HEK293 (cell line): ENCODE results near the gene FARSA.

ENCODE experiments used
- CTCF ChIA-PET: fragments of 350-600 bp; formaldehyde crosslinking; extraction: SDS; loops from one replicate; lab custom pipeline; 2021; ENCODE audit warnings: antibody characterized with exemption; lab: Yijun Ruan, JAX
- POLR2A ChIA-PET: fragments of 300-600 bp; formaldehyde crosslinking; extraction: SDS; loops from one replicate; lab custom pipeline; 2020; ENCODE audit warnings: antibody characterized with exemption, inconsistent platforms; lab: Yijun Ruan, JAX
- H3K27ac ChIP-seq: fragments of 200-500 bp; sonication (Bioruptor generic); 2 replicates; pipeline ENCODE4 v1.5.1; 2014; ENCODE audit warnings: low read depth, low read length, control low read depth, inconsistent platforms; ENCODE audit errors: extremely low read depth
- H3K36me3 ChIP-seq, 2 experiments: fragments of 200-500 bp in 1 of 2; sonication (Bioruptor generic) in 1 of 2; 1 replicate in 1 of 2; 2 replicates in 1 of 2; pipeline ENCODE4 v1.5.1; 2014 to 2017; ENCODE audit warnings: inconsistent platforms in 2 of 2, low read length in 2 of 2; ENCODE audit not compliant: control insufficient read depth in 2 of 2, insufficient read depth in 1 of 2
- H3K4me1 ChIP-seq: fragments of 200-500 bp; sonication (Bioruptor generic); 2 replicates; pipeline ENCODE4 v1.5.1; 2014; ENCODE audit warnings: mild to moderate bottlenecking, low read length, inconsistent platforms; ENCODE audit not compliant: control insufficient read depth, insufficient read depth
- H3K4me3 ChIP-seq: 2 replicates; pipeline ENCODE4 v1.5.1; 2011; ENCODE audit warnings: low read depth, mild to moderate bottlenecking, control low read depth, low read length, moderate library complexity
- H3K9me3 ChIP-seq: fragments of 200-500 bp; sonication (Bioruptor generic); 2 replicates; pipeline ENCODE4 v1.5.1; 2014; ENCODE audit warnings: low read depth, low read length, inconsistent platforms; ENCODE audit not compliant: control insufficient read depth, insufficient read depth
- EGR2 ChIP-seq: fragments of 450-650 bp; formaldehyde crosslinking; IDR thresholded peaks from 2 replicates; pipeline ENCODE4 v1.5.1; 2016; ENCODE audit warnings: low read depth, missing biosample characterization, missing genetic modification characterization
- GLIS1 ChIP-seq: fragments of 450-650 bp; formaldehyde crosslinking; IDR thresholded peaks from 2 replicates; pipeline ENCODE4 v1.5.1; 2016; ENCODE audit warnings: missing biosample characterization, missing genetic modification characterization
- HIC1 ChIP-seq: fragments of 450-650 bp; formaldehyde crosslinking; IDR thresholded peaks from 2 replicates; pipeline ENCODE4 v1.5.1; 2016; ENCODE audit warnings: missing biosample characterization, missing genetic modification characterization
- OSR2 ChIP-seq: fragments of 450-650 bp; formaldehyde crosslinking; IDR thresholded peaks from 2 replicates; pipeline ENCODE4 v1.5.1; 2016; ENCODE audit warnings: missing biosample characterization, missing genetic modification characterization
- SCRT1 ChIP-seq: fragments of 450-650 bp; formaldehyde crosslinking; IDR thresholded peaks from 2 replicates; pipeline ENCODE4 v1.5.1; 2016; ENCODE audit warnings: missing biosample characterization, missing genetic modification characterization, borderline replicate concordance
- SCRT2 ChIP-seq: fragments of 450-650 bp; formaldehyde crosslinking; IDR thresholded peaks from 2 replicates; pipeline ENCODE4 v1.5.1; 2016; ENCODE audit warnings: missing biosample characterization, missing genetic modification characterization
- ZBTB17 ChIP-seq: fragments of 450-650 bp; formaldehyde crosslinking; IDR thresholded peaks from 2 replicates; pipeline ENCODE4 v1.5.1; 2016; ENCODE audit warnings: missing biosample characterization, missing genetic modification characterization
- ZBTB49 ChIP-seq: fragments of 450-650 bp; formaldehyde crosslinking; IDR thresholded peaks from 2 replicates; pipeline ENCODE4 v1.5.1; 2016; ENCODE audit warnings: missing biosample characterization, missing genetic modification characterization, low read depth
- ZFP69B ChIP-seq: fragments of 450-650 bp; formaldehyde crosslinking; IDR thresholded peaks from 2 replicates; pipeline ENCODE4 v1.5.1; 2016; ENCODE audit warnings: missing biosample characterization, missing genetic modification characterization
- ZIC2 ChIP-seq: fragments of 450-650 bp; formaldehyde crosslinking; IDR thresholded peaks from 2 replicates; pipeline ENCODE4 v1.5.1; 2016; ENCODE audit warnings: missing biosample characterization, missing genetic modification characterization
- ZNF138 ChIP-seq: fragments of 450-650 bp; formaldehyde crosslinking; IDR thresholded peaks from 2 replicates; pipeline ENCODE4 v1.5.1; 2016; ENCODE audit warnings: missing biosample characterization, missing genetic modification characterization, borderline replicate concordance
- ZNF184 ChIP-seq: fragments of 450-650 bp; IDR thresholded peaks from 2 replicates; pipeline ENCODE4 v1.5.1; 2018; ENCODE audit warnings: missing biosample characterization, mild to moderate bottlenecking, missing genetic modification characterization
- ZNF292 ChIP-seq: fragments of 450-650 bp; formaldehyde crosslinking; IDR thresholded peaks from 2 replicates; pipeline ENCODE4 v1.5.1; 2016; ENCODE audit warnings: low read depth, missing biosample characterization, missing genetic modification characterization, borderline replicate concordance
- ZNF311 ChIP-seq: fragments of 450-650 bp; formaldehyde crosslinking; IDR thresholded peaks from 2 replicates; pipeline ENCODE4 v1.5.1; 2017; ENCODE audit warnings: missing biosample characterization, missing genetic modification characterization, borderline replicate concordance
- ZNF416 ChIP-seq: fragments of 450-650 bp; formaldehyde crosslinking; IDR thresholded peaks from 2 replicates; pipeline ENCODE4 v1.5.1; 2016; ENCODE audit warnings: missing biosample characterization, missing genetic modification characterization
- ZNF510 ChIP-seq: fragments of 450-650 bp; formaldehyde crosslinking; IDR thresholded peaks from 2 replicates; pipeline ENCODE4 v1.5.1; 2018; ENCODE audit warnings: mild to moderate bottlenecking, missing genetic modification characterization, missing biosample characterization; ENCODE audit not compliant: insufficient replicate concordance
- ZNF529 ChIP-seq: fragments of 450-650 bp; formaldehyde crosslinking; IDR thresholded peaks from 2 replicates; pipeline ENCODE4 v1.5.1; 2017; ENCODE audit warnings: missing genetic modification characterization, missing biosample characterization; ENCODE audit not compliant: insufficient replicate concordance
- ZNF558 ChIP-seq: fragments of 450-650 bp; formaldehyde crosslinking; IDR thresholded peaks from 2 replicates; pipeline ENCODE4 v1.5.1; 2016; ENCODE audit warnings: missing biosample characterization, missing genetic modification characterization
- ZNF585B ChIP-seq: fragments of 450-650 bp; formaldehyde crosslinking; IDR thresholded peaks from 2 replicates; pipeline ENCODE4 v1.5.1; 2016; ENCODE audit warnings: missing biosample characterization, missing genetic modification characterization
- ZNF600 ChIP-seq: fragments of 450-650 bp; formaldehyde crosslinking; IDR thresholded peaks from 2 replicates; pipeline ENCODE4 v1.5.1; 2016; ENCODE audit warnings: missing biosample characterization, missing genetic modification characterization
- ZNF621 ChIP-seq: fragments of 450-650 bp; formaldehyde crosslinking; IDR thresholded peaks from 2 replicates; pipeline ENCODE4 v1.5.1; 2017; ENCODE audit warnings: missing biosample characterization, missing genetic modification characterization
- ZNF654 ChIP-seq: fragments of 450-650 bp; formaldehyde crosslinking; IDR thresholded peaks from 2 replicates; pipeline ENCODE4 v1.5.1; 2016; ENCODE audit warnings: low read depth, missing biosample characterization, missing genetic modification characterization
- ZNF658 ChIP-seq: fragments of 450-650 bp; formaldehyde crosslinking; IDR thresholded peaks from 2 replicates; pipeline ENCODE4; 2016; ENCODE audit warnings: missing biosample characterization, missing genetic modification characterization
- ZNF791 ChIP-seq: fragments of 450-650 bp; formaldehyde crosslinking; IDR thresholded peaks from 2 replicates; pipeline ENCODE4 v1.5.1; 2016; ENCODE audit warnings: missing biosample characterization, missing genetic modification characterization
- ZSCAN23 ChIP-seq: fragments of 450-650 bp; formaldehyde crosslinking; IDR thresholded peaks from 2 replicates; pipeline ENCODE4 v1.5.1; 2016; ENCODE audit warnings: missing biosample characterization, missing genetic modification characterization
- ZSCAN4 ChIP-seq: fragments of 450-650 bp; formaldehyde crosslinking; IDR thresholded peaks from 2 replicates; pipeline ENCODE4 v1.5.1; 2017; ENCODE audit warnings: missing biosample characterization, missing genetic modification characterization
- TF ChIP-seq, protein P1 (sequence below): fragments of 450-650 bp; formaldehyde crosslinking; IDR thresholded peaks from 2 replicates; pipeline ENCODE4 v1.5.1; 2017; ENCODE audit warnings: missing biosample characterization, missing genetic modification characterization
- TF ChIP-seq, protein P2 (sequence below): fragments of 450-650 bp; formaldehyde crosslinking; IDR thresholded peaks from 2 replicates; pipeline ENCODE4 v1.5.1; 2016; ENCODE audit warnings: missing biosample characterization, missing genetic modification characterization, borderline replicate concordance

The FARSA gene

DNA sequence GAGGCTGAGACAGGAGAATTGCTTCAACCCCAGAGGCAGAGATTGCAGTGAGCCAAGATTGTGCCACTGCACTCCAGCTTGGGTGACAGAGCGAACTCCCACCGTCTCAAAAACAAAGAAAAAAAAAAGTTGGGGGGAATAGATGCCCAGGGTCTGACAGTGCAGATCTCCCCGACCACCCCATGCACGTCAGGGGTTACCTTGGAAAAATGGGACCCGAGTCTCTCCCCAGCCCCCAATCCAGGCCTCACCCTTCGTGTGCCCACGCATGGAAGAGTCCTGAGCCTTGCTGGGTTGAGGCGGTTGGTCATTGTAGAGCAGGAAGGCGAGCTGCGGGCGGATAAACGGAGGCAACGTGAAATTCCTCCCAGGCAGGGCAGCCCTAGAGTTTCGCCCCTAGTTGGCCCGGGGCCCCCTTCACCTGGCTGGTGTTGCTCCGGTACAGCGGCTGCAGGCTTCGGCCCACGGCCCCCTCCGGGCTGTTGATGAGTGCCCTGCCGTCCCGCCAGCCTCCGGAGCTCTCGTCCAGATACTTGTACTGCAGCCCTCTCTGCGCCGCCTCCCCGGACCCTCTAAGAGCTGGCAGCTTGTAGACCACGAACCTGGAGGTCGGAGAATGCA lies 52.9 kb downstream of the FARSA start:
- H3K36me3 ChIP-seq = peaks cover 0 to 14% of the 10 kb centered on the region in 2 experiments; a peak in 2 of 3 replicates
- ChIA-PET CTCF (interaction anchor here (0.6 to 4.0 kb wide), 9 partner anchors 10 to 224 kb away, joined by 3 to 29 read pairs (median 3); partner anchors contain the start of gene GCDH), POLR2A (interaction anchor here (0.8 to 4.2 kb wide), 11 partner anchors 8 to 204 kb away, joined by 3 to 42 read pairs (median 5); partner anchors contain the start of genes CALR, FARSA, GCDH and JUNB)
- no peaks in the 10 kb centered on the region for H3K4me1 ChIP-seq
- peak overlapping the region; percentile 84 for H3K4me3 ChIP-seq
- H3K9me3 ChIP-seq = no peaks in the 10 kb centered on the region
- peak overlapping the region; percentile 66; the same call in 1 of the 2 replicates for H3K27ac ChIP-seq
- TF ChIP-seq ZNF621 = no peak
- no peak for TF ChIP-seq ZBTB49 (tag by site-specific recombination)
- TF ChIP-seq HIC1 (tag by site-specific recombination) = no peak
- no peak for TF ChIP-seq ZNF311
- TF ChIP-seq EGR2 (tag by site-specific recombination) = peak; percentile 30; the same call in 1 of the 2 replicates
- TF ChIP-seq ZNF658 (tag by site-specific recombination) = no peak
- no peak for TF ChIP-seq ZNF529 (tag by site-specific recombination)
- TF ChIP-seq, protein P1, sequence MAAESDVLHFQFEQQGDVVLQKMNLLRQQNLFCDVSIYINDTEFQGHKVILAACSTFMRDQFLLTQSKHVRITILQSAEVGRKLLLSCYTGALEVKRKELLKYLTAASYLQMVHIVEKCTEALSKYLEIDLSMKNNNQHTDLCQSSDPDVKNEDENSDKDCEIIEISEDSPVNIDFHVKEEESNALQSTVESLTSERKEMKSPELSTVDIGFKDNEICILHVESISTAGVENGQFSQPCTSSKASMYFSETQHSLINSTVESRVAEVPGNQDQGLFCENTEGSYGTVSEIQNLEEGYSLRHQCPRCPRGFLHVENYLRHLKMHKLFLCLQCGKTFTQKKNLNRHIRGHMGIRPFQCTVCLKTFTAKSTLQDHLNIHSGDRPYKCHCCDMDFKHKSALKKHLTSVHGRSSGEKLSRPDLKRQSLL (tag by site-specific recombination) = no peak
- no peak for TF ChIP-seq ZNF138 (tag by site-specific recombination)
- no peak for TF ChIP-seq ZNF416 (tag by site-specific recombination)
- TF ChIP-seq ZIC2 (tag by site-specific recombination) = no peak
- TF ChIP-seq ZSCAN4 (tag by site-specific recombination) = no peak
- TF ChIP-seq ZNF654 = no peak
- no peak for TF ChIP-seq ZNF558
- TF ChIP-seq, protein P2, sequence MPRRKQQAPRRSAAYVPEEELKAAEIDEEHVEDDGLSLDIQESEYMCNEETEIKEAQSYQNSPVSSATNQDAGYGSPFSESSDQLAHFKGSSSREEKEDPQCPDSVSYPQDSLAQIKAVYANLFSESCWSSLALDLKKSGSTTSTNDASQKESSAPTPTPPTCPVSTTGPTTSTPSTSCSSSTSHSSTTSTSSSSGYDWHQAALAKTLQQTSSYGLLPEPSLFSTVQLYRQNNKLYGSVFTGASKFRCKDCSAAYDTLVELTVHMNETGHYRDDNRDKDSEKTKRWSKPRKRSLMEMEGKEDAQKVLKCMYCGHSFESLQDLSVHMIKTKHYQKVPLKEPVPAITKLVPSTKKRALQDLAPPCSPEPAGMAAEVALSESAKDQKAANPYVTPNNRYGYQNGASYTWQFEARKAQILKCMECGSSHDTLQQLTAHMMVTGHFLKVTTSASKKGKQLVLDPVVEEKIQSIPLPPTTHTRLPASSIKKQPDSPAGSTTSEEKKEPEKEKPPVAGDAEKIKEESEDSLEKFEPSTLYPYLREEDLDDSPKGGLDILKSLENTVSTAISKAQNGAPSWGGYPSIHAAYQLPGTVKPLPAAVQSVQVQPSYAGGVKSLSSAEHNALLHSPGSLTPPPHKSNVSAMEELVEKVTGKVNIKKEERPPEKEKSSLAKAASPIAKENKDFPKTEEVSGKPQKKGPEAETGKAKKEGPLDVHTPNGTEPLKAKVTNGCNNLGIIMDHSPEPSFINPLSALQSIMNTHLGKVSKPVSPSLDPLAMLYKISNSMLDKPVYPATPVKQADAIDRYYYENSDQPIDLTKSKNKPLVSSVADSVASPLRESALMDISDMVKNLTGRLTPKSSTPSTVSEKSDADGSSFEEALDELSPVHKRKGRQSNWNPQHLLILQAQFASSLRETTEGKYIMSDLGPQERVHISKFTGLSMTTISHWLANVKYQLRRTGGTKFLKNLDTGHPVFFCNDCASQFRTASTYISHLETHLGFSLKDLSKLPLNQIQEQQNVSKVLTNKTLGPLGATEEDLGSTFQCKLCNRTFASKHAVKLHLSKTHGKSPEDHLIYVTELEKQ (tag by site-specific recombination) = no peak
- TF ChIP-seq ZNF184 (tag by site-specific recombination) = no peak
- peak; percentile 85 for TF ChIP-seq ZBTB17
- TF ChIP-seq ZFP69B (tag by site-specific recombination) = no peak
- no peak for TF ChIP-seq ZNF600
- no peak for TF ChIP-seq ZNF791
- TF ChIP-seq OSR2 (tag by site-specific recombination) = no peak; the same call in 1 of the 2 replicates
- no peak for TF ChIP-seq ZNF292
- no peak for TF ChIP-seq GLIS1 (tag by site-specific recombination)
- TF ChIP-seq ZNF585B (tag by site-specific recombination) = no peak
- no peak for TF ChIP-seq SCRT1 (tag by site-specific recombination)
- no peak for TF ChIP-seq SCRT2
- TF ChIP-seq ZSCAN23 (tag by site-specific recombination) = no peak
- TF ChIP-seq ZNF510 = no peak
